Anterior cingulate cortex (tissue), 58 donors: ENCODE measurements around the gene KLHL35.

Experiments
- DNase-seq, 58 donors: peaks; one replicate each; lab custom pipeline; 2025; lab: John Stamatoyannopoulos, UW

The KLHL35 gene

DNA sequence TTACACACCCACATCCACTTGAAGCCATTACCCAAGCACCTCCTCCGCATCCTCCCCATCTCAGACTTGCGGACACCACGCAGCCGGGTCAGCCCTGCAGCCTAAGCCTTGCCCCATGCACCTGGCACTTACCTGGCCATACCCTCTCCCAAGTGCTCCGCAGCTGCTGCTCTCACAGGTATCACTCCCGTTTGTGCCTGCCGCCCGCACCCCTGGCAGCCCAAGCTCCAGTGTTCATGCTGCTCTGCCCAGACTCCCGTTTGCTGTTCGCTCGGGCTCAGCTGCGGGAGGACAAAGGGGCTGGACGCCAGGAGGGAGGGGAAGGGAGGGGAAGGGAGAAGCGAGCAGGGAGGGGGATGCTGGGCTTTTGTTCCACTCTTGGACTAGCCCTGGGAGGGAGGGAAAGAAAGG lies at the start of gene KLHL35:
Gene KLHL35 (minus strand): TSS at position 293 of the 411 bp plus-strand sequence. CDS start 2,574 bp downstream, outside the sequence.
- DNase-seq, result peak in 32 of 58 donors; percentile 8 to 71 (median 30)

DNA sequence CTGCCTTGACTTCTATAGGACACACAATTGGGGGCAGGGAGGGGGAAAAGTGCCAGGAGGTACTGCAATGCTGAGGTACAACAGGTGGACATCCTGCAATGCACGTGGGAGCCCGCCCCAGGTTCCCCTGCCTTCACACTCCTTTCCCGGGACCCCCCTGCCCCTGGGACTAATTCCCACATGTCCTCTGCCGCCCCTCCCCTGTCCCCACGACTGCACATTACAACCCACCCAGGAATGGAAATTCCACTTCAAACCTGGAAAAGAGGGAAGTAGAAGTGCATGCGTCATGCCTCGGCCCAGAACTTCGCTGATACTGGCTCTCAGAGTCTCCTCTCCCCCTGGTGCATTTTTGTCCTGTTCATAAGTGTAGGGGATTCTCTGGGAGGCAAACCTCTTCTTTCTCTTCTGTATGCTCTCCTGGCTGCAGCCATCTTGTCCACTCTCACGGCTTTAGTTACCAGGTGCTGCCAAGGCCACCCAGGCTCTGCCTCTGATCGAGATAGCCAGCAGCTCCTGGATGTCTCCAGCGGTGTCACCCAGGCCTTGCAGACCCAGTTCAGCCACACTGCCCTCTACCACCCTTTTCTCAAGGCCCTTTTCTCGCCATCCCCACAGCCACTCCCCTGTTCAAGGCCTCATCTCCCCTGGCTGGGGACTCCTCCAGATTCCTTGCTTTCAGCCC lies 49.1 kb upstream of the KLHL35 start:
- no peak for DNase-seq

- DNase-seq, result no peak
Measured at GRCh38 chr11:75481223-75481921, 48.4 kb upstream of the KLHL35 start.

DNA sequence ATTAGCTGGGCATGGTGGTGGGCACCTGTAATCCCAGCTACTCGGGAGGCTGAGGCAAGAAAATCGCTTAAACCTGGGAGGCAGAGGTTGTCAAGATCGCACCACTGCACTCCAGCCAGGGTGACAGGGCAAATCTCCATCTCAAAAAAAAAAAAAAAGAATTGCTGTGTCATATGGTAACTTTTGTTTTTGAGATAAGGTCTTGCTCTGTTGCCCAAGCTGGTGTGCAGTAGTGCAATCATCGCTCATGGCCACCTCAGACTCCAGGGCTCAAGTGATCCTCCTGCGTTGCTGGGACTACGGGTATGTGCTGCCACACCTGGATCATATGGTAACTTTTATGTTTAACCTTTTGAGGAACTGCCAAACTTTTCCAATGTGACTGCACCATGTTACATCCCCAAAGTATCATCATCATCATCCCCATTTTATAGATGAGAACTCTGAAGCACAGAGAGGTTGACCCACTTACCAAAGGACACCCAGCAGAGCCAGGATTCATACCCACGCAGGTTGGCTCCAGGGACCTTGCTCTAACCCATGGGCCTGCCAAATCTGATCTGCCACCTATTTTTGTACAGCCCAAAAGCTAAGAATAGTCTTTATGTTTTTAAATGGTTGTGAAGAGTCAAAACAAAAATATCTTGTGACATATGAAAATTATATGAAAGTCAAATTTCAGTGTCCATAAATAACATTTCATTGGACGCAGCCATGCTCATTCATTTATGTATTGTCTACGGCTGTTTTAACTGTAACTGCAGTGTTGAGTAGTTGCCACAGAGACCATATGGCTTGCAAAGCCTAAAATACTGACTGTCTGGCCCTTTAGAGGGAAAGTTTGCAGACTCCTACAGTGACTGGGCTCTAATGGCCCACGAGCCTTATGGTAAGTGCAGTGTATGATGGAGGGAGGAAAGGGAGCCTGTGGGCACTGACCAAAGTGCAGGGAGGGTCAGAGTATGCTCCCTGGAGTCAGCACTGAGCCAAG lies 47.5 kb upstream of the KLHL35 start:
- DNase-seq, result no peak

- no peak for DNase-seq
Measured at GRCh38 chr11:75479597-75480145, 46.7 kb upstream of the KLHL35 start.

DNA sequence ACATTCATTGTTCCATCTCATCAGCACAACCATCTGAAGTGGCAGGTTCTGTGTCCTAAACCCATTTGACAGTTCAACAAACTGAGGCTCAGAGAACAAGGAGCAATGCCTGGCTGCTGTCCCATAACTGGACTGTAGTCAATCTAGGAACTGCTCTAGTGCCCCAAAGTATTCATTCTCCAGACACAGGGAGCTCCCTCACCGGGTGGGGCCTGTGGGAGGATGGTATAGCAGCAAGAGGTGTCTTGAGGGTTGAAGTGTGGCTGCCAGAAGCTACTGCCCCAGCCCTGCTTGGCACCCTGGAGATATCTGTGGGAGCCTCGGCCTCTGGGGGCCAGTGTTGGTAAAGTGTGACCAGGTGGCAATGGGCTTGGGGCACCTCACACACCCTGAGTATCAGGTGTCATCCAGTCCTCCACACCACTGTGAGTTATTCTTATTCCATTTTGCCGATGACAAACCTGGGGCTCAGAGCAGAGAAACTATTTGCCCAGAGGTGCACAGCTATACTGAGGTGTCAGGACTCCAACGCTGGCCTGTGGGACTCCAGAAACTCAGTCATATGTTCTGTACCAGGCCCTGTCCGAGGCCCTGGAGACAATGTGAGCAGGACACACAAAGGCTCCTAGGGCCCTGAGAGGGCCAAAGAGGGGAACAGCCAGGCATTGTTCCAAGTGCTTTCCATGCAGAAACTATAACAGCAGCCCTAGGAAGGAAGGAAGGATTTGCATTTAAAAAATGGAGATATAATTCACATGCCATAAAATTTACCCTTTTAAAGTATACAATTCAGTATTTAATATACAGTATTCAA lies 46.0 kb upstream of the KLHL35 start:
- DNase-seq, result no peak

GRCh38 chr11:75477614-75477935 lies 44.6 kb upstream of the KLHL35 start:
- no peak for DNase-seq

- DNase-seq, result no peak
Measured at GRCh38 chr11:75476739-75477613, 44.0 kb upstream of the KLHL35 start.

DNA sequence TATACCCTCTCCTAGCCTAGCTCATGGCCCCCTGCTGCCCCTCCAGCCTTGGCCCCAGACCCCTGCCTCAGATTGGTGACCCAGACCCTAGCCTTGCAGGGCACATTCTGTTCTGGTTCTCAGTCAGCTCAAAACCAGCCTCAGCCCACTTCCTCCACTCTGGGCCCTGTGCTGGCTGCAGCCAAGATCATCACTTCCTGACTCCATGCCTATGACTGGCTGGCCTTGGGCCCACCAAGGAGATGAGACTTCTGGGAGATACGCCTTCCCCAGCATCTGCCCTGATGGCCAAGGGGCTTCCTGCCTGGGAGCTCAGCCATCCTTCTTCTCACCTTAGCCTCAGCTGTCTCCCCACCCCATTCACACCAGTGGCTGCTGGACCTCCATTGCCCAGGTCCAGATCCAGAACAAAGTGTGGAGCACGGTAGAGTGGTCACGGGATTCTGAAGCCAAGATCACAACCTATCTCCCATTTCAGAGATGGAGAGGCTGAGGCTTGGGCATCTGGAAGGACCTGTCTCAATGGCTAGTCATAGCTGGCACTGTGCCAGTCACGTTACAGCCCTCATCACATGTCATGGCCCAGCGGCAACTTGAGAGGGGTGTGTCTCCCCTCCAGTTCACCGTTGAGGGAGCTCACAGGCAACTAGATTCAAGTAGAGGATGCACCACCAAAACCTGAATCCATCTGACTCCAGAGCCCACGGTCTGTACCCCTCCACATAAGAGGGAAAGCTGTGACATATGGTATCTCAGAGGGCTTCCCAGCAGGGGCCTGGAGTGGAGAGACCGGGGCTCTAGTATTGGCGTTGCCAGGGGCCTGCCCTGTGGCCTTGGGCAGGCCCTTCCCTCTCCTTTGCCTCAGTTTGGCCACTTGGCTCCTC lies 43.0 kb upstream of the KLHL35 start:
- DNase-seq, result peak in 2 of 58 donors; percentile 6 to 33

GRCh38 chr11:75474878-75475766 lies 42.1 kb upstream of the KLHL35 start:
- peak in 8 of 58 donors; percentile 13 to 34 (median 20) for DNase-seq

GRCh38 chr11:75474240-75474639 lies 41.2 kb upstream of the KLHL35 start:
- DNase-seq, result no peak

DNA sequence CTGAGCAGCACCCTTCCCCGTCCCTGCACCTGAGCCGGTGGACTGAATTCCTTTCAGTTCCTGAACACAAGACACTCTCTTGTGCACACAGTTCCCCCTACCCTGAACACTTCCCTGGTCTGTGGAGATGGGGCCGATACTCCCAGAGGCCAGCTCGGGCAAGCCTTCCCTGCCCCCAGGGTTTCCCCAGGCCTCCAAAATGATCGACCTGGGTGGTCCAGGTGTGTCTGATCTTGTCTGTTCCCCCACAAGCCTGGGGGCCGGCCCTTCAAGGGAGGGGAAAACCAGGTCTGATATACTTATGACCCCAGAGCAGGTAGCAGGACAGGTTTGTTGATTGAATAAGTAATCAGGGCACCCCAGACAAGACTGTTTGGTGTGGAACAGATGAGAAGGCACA lies 40.7 kb upstream of the KLHL35 start:
- DNase-seq, result no peak

- no peak for DNase-seq
Measured at GRCh38 chr11:75472081-75472732, 39.2 kb upstream of the KLHL35 start.

- DNase-seq, result no peak
Measured at GRCh38 chr11:75471176-75471973, 38.4 kb upstream of the KLHL35 start.

DNA sequence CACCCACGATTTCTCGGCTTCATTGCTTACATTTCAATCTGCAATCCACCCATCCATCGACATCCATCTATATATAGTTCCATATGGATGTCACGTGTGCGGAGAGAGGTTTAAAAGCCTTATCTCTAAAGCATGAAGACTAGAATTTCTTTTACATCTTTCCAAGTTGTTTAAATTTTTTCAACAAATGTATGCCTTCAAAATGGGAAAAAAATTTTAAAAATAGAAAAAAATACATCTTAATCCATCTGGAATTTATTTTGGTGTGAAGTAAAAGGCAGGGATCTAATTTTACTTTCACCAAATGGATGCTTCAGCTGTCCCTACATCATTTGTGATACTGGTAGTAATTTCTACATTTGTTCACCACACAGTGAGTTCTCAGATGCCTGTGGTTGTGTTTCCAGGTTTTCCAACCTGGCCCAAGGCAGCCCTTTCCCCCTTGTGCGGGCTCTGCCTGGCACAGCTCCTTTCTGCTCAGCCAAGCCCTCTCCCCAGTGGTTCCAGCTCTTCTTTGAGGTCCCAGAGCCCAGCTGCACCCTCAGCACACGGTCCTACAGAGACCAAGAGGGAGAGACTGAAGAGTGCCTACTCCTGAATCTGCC lies 37.6 kb upstream of the KLHL35 start:
- DNase-seq, result peak in 1 of 58 donors; percentile 24
